NCI-H1436 treated with DMSO at 0.1 percent for 48 hours (cell line): ENCODE data around the gene RBM24.

Source experiments
- DNase-seq: peaks from one replicate; lab custom pipeline; 2025; lab: John Stamatoyannopoulos, UW

The RBM24 gene

DNA sequence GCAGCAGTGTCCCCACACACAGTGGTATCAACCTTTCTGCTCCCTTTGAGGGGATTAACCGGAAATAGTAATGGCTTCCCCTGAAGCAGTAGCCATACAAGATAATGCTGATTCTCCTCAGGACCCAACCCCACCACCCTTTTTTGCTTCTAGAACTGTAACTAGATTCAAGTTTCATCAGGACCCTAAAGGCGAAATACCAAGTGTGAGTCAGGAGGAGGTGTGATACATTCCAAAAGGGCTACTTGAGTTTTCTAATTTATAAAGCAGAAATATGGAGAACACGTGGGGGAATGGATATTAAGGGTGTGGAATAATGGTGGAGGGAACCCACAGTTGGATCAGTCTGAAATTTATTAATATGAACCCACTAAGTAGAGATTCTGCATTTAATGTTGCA, 60.7 kb downstream of the RBM24 start:
- DNase-seq: no peak

DNA sequence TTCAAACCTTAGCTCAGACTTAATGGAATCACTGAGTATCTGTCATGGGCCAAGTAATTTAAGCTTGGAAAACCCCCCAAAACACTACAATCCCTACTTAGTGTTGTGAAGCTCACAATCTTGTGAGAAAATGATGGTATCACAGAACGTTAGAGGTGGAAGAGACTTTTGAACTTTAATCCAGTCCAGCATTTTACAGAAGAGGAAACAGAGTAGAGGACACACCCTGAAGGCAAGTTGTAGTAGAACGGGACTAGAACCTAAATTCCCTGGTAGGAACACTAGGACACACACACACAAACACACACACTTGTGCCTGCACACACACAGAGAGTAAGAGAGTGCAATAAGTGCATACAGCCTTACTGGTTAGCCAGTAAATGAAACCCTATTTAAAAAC, 62.1 kb downstream of the RBM24 start:
- no peak for DNase-seq
